Pons (tissue), 1 donor: Measurements from ENCODE around the gene HPGDS.
A peak's percentile ranks its signal among the peaks of the same experiment; 100 is the strongest.
"Not testable (repeated sequence)": the region's sequence is repeated elsewhere in the genome, so short reads cannot be mapped to it uniquely, and the experiment has no call there.

ENCODE experiments used
- DNase-seq: peaks from one replicate; pipeline ENCODE4 v3.0.0-alpha.2; 2016; ENCODE audit warnings: low spot score

The HPGDS gene

DNA sequence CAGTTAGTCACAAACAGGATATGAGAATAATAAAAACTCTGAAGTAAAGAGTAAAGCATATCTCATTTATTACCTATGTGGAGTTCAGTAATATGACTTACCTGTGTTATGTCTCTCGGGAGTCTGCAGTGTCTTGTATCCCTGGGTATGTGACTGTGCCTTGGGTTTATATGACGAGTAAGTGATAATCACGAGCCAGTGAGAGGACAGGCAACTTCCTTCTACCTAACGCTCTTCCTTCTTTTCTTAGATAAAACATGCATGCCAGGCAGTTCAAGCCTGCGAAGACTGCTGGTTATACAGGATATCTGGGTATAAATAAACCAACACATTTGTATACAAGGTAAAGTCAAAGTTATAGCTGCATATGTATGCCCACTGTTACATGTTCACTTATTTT is at the start of gene HPGDS:
Gene HPGDS (minus strand): TSS at position 143 of the 400 bp plus-strand sequence. CDS start 8,207 bp downstream, outside the sequence.
- DNase-seq: peak; percentile 78

DNA sequence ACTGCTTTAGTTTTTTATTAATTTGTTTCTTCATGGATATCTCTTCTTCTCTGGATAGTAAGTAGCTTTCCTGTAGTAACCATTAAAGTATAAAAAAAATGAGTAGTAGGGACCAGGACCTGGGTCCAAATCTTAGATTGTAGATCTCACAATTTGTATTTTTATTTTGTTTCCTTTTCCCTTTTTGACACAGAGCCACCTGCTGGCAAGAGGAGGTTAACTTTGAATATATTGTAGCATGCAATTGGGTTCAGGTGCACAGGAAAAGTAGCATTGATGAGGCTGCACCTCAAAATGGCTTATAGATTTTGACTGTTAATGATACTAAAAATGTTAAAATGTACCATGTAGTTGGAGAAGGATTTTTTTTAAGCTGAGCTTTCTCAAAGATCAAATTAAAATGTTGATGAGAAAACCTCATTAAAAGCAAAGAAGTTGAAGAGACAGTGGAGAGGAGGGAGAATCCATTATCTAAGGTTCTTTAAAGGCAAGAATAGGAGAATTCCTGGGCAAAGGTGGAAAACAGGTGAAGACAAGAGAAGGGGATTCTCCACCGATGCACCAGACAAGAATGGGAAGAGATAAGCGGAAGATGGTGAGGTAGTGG is 48.3 kb upstream of the HPGDS start:
- peak; percentile 19 for DNase-seq

DNA sequence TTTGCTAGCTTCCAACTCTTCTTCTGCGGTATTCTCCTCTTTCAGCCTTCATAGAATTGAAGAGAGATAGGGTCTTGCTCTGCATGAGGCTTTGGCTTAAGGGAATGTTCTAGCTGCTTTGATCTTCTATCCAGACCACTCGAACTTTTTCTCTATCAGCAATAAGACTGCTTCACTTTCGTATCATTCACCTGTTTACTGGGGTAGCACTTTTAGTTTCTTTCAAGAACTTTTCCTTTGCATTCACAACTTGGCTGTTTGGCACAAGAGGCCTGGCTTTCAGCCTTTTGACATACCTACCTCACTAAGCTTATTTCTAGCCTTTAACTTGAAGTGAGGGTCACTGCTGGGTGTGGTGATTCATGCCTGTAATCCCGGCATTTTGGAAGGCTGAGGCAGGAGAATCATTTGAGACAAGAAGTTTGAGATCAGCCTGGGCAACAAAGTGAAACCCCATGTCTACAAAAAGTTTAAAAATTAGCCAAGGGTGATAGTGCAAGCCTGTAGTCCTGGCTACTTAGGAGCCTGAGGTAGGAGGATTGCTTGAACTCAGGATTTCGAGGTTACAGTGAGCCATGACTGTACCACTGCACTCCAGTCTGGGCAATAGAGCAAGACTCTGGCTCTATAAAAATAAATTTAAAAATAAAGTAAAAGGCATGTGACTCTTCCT is 47.1 kb upstream of the HPGDS start:
- no peak for DNase-seq

DNA sequence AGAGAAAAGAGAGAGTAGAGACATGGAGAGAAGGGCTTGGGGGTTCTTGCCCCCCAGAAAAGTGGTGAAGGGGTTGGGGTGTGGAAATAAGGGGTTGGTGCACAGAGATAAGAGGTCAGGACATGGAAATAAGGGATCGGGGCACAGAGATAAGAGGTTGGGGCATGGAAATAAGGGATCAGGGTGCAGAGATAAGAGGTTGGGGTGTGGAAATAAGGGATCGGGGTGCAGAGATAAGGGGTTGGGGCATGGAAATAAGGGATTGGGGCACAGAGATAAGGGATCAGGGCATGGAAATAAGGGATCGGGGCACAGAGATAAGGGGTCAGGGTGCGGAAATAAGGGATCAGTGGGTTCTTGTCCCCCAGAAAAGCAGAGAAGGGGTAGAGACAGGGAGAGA is 45.3 kb upstream of the HPGDS start:
- not testable (repeated sequence) for DNase-seq

DNA sequence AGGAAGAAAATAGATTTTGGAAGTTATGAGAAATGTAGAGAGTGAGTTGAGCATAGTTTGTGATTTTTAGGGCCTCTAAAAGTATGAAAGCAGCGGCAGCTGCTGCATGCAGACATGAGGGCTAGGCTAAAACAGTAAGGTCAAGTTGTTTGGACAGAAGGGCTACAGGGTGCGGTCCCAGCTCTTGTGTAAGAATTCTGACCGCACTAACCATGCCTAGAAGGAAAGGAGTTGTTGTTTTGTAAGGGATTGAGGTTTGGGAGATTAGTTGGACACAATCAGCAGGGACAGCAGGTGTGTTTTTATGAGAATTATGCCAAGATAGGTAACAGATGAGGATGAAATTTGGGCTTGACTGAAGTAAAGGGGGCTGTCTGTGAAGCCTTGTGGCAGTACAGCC is 42.8 kb upstream of the HPGDS start:
- DNase-seq: not testable (repeated sequence)

DNA sequence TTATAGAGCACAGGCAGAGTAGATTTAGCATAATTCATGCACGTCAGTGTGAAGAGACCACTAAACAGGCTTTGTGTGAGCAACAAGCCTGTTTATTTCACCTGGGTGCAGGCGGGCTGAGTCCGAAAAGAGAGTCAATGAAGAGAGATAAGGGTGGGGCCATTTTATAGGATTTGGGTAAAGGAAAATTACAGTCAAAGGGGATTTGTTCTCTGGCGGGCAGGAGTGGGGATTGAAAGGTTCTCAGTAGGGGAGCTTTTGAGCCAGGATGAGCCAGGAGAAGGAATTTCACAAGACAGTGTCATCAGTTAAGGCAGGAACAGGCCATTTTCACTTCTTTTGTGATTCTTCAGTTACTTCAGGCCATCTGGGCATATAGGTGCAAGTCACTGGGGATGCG is 40.3 kb upstream of the HPGDS start:
- not testable (repeated sequence) for DNase-seq

DNA sequence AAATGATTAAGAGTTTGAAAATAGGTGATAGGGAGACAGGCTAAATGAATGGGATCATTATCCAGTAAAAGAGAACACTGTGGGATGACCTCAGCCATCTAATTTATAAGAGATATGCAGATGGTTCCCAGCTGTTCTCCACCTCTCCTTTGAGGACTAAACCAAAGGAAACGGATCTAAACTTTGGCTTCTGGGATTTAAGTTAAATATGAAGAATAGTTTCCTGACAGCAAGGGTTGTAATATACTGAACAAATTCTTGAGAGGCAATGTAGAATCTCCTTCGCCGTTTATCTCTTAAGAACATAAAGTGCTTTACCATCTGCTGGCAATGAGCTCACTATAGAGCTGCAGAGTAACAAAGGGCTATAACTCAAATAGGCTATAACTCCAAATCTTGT is 35.4 kb upstream of the HPGDS start:
- DNase-seq: no peak

DNA sequence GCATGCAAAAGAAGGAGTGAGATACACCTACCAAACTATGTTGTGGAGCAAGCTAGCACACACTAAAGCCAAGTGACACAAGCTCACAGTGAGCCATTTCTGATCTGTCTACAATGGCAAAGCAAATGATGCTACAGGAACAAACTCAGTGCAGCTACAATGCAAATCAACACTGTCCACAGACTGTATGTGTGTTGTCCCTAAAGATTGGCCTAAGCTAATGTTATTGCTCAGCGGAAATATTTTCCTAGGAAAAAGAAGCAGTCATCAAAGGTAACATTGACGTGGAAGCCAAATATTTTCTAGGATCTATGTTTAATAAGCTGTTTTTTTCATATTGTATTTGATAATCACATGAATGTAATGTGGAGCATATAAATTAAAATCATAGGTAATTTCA is 34.7 kb upstream of the HPGDS start:
- DNase-seq: no peak

DNA sequence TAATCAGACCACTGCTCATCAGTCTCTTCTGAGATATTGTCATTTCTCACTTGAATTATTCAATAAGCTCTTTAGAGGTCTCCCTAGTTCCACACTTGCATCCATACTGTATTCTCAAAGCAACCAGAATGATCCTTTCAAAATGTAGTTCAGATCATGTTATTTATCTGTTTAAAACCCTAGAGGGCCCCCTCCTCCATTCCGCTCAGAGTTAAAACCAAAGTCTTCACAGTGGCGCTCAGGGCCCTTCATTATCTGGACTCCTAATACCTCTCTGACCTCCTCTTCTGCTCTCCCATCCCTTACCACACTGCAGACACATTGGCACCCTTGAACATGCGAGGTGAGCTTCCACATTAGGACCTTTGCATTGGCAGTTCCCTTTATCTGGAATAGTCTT is 32.7 kb upstream of the HPGDS start:
- DNase-seq: no peak

DNA sequence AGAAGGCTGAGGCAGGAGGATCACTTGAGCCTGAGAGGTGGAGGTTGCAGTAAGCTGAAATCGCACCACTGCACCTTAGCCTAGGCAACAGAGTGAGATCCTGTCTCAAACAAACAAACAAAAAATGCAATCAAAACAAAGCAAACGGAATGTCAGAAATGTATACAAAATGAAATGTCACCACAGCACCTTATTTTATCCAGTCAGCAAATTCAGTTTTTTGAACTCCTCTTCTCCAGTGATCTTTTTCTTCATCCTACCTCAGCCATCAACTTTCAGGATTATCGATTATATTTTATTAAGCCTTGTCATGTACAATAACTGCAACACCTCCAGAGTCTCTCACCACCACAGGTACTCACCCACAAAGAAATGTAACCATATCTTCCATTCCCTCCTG is 31.1 kb upstream of the HPGDS start:
- DNase-seq: no peak

DNA sequence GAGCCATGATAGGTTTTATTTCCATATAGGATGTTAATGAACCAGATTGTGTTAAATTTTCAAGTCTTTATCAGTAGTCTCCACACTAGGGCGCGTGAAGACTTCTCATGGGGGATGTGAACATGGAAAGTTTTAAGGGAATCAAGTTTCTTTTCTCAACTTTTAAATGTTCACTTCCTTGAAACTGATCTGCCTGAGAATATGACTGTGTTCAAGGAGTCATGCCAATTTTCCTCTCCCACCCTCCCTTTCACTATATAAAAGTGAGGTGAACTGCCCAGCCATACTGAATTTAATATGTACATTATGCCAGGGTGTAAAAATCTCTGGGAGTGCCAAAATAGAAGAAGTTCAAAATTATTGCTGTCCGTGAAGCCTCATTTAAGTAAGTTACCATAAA is 30.4 kb upstream of the HPGDS start:
- DNase-seq: no peak

DNA sequence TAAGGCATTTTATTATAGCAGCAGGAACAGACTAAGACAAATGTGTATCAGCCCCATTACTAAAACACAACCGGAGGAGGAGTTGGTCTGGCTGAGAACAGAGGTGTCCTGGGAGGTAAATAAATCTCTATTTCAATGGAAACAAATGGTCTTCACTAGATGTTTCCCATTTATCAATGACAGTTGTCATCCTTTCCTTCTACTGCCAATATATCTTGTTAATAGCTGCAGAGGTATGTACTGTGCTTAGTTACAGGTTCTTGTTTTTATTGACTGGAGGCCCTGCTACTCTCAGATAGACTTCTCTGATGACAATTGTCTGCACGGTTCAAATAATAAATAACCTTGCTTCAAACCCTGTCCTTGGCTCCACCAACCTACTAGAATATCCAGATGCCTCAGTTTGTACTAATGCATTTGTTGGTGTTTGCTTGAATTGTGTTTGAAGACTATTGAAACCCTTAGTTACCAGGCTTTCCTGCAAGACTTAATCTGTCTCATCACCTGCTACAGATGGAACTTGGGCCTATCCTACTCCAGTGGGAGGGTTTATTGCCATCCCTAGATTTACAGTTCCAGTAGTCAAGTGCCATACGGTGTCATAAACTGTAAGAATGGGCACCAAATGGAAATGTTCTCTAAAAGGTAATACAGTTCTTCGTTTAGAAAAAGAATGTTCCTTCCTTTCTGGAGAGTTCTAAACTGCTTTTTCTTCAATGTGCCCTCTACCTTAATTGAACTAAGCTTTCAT is 29.8 kb upstream of the HPGDS start:
- no peak for DNase-seq

DNA sequence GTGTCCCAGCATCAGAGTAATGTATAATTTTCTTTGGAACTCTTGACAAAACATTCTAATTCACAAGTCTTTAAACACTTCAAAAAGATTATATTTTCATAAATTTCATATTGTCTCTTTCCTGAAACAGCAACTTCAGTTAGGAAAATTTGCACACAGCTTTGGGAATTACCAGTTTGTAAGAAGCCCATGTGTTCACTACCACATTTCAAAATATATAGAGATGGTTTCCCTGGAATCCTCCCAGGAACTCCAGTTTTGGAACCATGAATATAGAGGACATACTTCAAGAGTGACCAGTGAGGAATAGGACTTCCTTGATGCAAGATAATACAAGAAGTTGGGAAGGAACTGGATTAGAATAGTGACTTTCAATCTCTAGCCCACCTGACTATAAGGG is 28.7 kb upstream of the HPGDS start:
- DNase-seq: no peak

DNA sequence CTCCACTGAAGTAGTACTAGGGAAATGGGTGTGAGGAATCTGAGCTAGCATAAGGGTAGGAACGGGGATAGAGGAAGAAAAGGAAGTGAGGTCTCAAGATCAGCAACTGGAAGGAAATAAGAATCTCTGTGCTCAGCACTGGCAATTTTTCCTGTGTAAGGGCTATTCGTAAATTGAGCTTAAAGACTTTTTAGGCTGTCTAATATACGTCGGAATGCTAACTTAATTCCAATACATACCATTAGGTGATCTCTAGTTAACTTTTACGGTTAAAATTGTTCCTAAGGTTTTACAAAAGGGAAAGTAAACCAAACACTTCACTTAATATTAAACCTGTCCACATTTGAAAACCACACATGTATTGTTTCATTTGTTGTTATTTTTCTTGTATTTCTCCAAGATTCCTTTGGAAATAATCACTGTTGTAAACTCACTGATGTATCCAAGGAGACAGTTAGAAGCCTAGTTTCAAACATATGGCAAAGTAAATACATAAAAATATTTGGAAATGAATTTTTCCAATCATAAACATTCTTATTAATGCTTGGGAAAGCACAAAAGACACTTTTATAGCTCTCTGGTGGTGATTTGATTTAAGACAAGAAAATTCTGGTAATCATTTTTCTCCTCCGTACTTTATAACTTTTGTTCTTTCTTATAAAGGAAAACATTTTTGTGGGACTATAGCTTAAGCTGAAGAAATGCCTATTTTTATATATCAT is 28.1 kb upstream of the HPGDS start:
- DNase-seq: no peak

DNA sequence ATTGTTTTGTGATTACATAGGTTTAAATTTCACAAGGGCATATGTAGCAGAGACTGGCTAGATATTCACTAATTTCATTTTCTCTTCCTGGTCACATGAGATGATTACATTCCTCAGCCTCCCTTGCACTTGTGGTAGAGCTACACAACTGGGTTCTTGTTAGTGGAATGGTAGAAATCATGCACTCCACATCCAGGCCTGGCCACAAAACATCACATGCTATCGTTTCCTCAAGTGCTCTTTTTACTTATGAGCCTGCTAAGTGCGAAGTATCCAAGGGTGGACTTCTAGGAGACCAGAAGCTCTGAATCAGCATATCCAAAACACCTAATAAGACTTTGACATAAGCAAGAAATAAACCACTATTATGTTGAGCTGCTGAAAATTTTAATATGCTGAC is 26.4 kb upstream of the HPGDS start:
- no peak for DNase-seq

DNA sequence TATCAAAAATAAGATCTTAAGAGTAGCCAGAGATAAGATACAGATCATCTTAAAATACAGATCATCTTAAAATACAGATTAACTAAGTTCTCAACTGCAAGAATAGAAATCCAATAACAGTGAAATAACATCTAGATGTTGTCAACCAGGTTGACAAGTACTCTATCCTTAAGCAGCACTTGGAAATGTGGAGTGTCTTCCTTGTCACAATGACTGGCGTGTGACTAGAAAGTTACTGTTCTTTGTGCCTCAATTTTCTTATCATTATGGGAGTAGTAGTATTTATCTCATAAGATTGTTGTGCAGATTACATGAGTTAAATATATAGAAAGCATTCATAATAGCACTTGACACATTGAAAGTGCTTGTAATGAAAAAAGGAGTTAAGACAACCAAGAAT is 25.8 kb upstream of the HPGDS start:
- DNase-seq: no peak

DNA sequence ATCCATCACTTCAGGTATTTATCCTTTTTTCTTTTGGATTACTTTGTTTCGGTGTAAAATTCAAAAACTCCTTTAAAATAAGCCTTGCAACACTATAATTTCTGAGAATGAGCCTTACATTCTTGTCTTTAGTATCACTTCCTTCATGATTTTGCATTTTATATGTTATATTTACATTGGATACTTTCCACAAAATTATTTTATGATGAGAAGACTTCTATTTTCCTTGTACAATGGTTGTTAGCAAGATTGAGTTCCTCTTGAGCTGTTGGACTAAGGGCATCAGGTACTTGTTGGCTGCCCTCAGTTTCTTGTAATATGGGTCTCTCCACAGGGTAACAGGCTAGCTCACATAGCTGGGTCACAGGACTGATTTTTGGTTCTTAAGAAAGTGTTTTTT is 22.7 kb upstream of the HPGDS start:
- no peak for DNase-seq

DNA sequence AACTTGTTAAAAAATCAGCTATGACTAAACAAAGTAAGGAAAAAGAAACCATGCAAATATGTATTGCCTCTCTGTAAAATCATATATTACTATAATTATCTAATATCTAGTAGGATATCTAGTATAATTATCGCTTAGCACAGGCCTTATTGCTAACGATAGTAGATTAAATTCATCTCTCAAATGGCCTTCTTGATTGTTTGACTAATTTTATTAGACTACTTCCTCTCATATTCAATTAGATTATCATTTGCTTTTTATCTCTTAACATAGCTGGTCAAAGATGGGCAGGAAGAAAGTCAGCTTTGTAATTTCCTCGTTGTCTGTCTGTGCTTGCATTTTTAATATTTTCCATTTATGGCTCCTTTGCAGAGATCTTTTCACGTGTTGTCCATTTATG is 21.9 kb upstream of the HPGDS start:
- no peak for DNase-seq

DNA sequence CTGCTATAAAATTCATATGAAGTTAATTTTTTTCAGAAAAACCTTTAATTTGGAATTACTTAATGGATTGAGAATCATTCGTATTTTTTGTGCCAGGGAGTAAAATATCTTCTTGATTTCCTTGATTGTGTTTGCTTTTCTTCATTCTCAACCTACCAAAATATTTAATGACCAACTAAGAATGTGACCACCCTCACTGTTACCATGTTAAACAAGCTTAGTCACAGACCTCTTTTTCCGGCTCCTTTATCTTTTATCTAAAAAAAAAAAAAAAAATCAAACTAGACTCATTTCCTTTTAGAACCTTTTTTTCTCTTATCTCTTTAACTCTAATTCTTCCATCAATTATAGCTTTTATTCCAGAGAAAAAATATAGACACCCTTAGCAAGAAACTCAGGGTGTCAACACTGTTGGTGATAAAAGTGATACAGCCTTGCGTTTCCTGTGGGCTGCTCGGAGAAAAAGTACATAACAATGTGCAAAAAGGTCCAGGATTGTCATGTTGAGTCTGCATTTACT is 20.6 kb upstream of the HPGDS start:
- no peak for DNase-seq

DNA sequence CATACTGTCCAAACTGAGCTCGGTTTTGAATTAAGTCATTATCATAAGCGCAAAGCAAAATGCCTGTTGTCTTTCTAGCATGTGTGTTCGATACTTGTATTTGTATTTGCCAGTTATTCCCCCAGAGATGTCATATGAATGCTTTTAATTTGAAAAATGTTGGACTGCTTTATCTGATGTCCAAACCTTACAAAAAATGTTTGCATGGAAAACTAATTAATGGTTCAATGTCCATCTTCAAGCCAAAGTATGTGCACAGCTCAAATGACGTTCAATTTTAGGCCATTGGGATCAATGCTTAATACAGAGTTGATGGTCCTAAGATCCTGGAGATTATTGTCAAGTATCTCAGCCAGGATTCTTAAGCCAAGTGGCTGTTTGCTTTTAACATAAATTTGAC is 17.2 kb upstream of the HPGDS start:
- DNase-seq: no peak

DNA sequence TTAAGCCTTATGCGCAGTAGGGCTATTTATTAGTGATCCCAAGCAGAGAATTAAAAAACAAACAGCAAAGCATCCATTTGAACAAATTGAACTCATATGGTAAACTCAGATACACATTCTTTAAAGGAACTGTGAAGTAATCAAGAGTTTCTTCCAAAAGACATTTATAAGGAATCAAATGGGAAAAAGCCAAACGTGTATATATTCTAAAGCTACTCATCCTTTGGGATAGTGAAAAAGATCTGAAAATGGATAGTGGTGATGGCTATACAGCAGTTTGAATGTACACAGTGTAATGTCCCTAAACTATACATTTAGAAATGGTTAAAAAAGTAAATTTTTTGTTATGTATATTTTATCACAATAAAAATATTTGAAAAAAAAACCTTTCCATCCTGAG is 16.6 kb upstream of the HPGDS start:
- no peak for DNase-seq

DNA sequence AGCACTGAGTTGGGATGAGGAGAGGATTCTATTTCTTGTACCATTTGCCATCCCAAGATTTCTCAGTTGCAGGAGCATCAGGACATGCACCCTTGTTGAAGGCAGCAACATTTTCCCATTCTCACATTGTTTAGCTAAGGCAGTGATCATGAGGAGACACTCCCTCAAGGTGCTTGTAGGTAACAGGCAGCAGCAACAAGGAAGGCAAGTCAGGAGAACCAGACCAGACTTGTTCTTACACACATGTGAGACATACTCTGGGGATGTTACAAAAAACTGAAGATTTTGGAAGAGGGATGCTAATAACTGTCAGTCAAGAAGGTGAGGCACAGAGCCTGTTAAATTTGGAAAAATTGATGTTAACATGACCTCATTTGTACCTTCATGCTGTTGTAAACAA is 15.5 kb upstream of the HPGDS start:
- DNase-seq: no peak

DNA sequence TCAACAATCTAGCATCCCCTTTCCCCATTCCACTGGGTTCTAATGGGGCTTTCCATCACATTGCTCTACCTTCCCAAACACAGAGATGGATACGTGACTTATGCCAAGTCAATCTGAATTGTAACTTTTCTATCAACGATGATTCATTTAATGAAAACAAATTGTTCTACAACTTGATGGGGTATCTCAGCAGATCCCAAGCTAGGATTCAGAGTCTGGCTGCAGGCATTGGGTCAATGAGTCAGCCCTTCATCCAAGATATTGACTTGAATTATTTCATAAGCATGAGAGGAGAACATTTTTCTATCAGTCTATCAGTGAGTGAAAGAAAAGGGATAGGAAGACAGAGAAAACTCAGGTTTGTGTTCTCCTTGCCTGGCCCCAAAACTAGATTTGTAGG is 15.0 kb upstream of the HPGDS start:
- DNase-seq: no peak
